Muscle layer of duodenum (tissue), 2 donors: ENCODE data around the gene GSTA5.

Experiments used
- H3K27ac ChIP-seq: one replicate; pipeline ENCODE4 v1.7.0; 2013; ENCODE audit warnings: mild to moderate bottlenecking, low read length
- H3K27me3 ChIP-seq: one replicate; pipeline ENCODE4 v1.7.0; 2013; ENCODE audit warnings: low read depth, mild to moderate bottlenecking, control low read depth, low read length
- H3K36me3 ChIP-seq, 2 donors: one replicate each; pipeline ENCODE4 v1.7.0; 2013; ENCODE audit warnings: low read length in 2 of 2, control low read depth in 1 of 2, mild to moderate bottlenecking in 1 of 2; ENCODE audit not compliant: insufficient read depth in 2 of 2, control insufficient read depth in 1 of 2
- H3K4me1 ChIP-seq, 2 donors: one replicate each; pipeline ENCODE4 v1.7.0; 2013; ENCODE audit warnings: low read length in 2 of 2, mild to moderate bottlenecking in 2 of 2, control low read depth in 1 of 2, moderate library complexity in 1 of 2; ENCODE audit not compliant: insufficient read depth in 2 of 2, control insufficient read depth in 1 of 2
- H3K4me3 ChIP-seq, 2 donors: one replicate each; pipeline ENCODE4 v1.7.0; 2013; ENCODE audit warnings: low read length in 2 of 2, low read depth in 1 of 2, mild to moderate bottlenecking in 1 of 2
- H3K9me3 ChIP-seq, 2 donors: one replicate each; pipeline ENCODE4 v1.7.0; 2013; ENCODE audit warnings: low read length in 2 of 2, control low read depth in 1 of 2, mild to moderate bottlenecking in 1 of 2; ENCODE audit not compliant: control insufficient read depth in 1 of 2
- donor health status: healthy.

Gene GSTA5

GRCh38 chr6:52840763-52841585 is at the start of gene GSTA5:
GSTA5 (minus strand) TSS chr6:52840813.
- Histone ChIP-seq H3K4me1 (peaks cover 0 to 3% of the 10 kb centered on the region in 2 donors), H3K4me3 (no peak within 1 kb of the TSS), H3K27ac (no peak within 1 kb of the TSS), H3K36me3 (no peaks in the 10 kb centered on the region), H3K27me3 (no peaks in the 10 kb centered on the region), H3K9me3 (no peaks in the 10 kb centered on the region)

GRCh38 chr6:52890018-52890417 is 49.4 kb upstream of the GSTA5 start:
- no peaks in the 10 kb centered on the region for H3K36me3 ChIP-seq
- H3K27ac ChIP-seq = no peak overlapping the region
- H3K27me3 ChIP-seq = no peaks in the 10 kb centered on the region
- H3K4me1 ChIP-seq = no peaks in the 10 kb centered on the region
- H3K4me3 ChIP-seq = no peak overlapping the region
- no peaks in the 10 kb centered on the region for H3K9me3 ChIP-seq

GRCh38 chr6:52887910-52888524 is 47.4 kb upstream of the GSTA5 start:
- Histone ChIP-seq H3K4me1 (no peaks in the 10 kb centered on the region), H3K9me3 (no peaks in the 10 kb centered on the region), H3K4me3 (no peak overlapping the region), H3K27ac (no peak overlapping the region), H3K27me3 (no peaks in the 10 kb centered on the region), H3K36me3 (no peaks in the 10 kb centered on the region)

GRCh38 chr6:52881996-52882841 is 41.6 kb upstream of the GSTA5 start:
- peak overlapping the region; percentile 60 to 75 for H3K4me3 ChIP-seq
- H3K4me1 ChIP-seq = no peaks in the 10 kb centered on the region
- no peaks in the 10 kb centered on the region for H3K9me3 ChIP-seq
- no peaks in the 10 kb centered on the region for H3K36me3 ChIP-seq
- H3K27me3 ChIP-seq = no peaks in the 10 kb centered on the region
- H3K27ac ChIP-seq = peak overlapping the region; percentile 64

- H3K36me3 ChIP-seq = no peaks in the 10 kb centered on the region
- H3K27me3 ChIP-seq = no peaks in the 10 kb centered on the region
- peak overlapping the region; percentile 60 to 75 for H3K4me3 ChIP-seq
- no peaks in the 10 kb centered on the region for H3K9me3 ChIP-seq
- H3K27ac ChIP-seq = no peak overlapping the region
- H3K4me1 ChIP-seq = no peaks in the 10 kb centered on the region
Observed at GRCh38 chr6:52881662-52881995, 41.0 kb upstream of the GSTA5 start.

- Histone ChIP-seq H3K36me3 (no peaks in the 10 kb centered on the region), H3K27me3 (no peaks in the 10 kb centered on the region), H3K27ac (no peak overlapping the region), H3K9me3 (no peaks in the 10 kb centered on the region), H3K4me3 (no peak overlapping the region), H3K4me1 (no peaks in the 10 kb centered on the region)
Observed at GRCh38 chr6:52877786-52878185, 37.2 kb upstream of the GSTA5 start.

- Histone ChIP-seq H3K4me1 (no peaks in the 10 kb centered on the region), H3K9me3 (no peaks in the 10 kb centered on the region), H3K4me3 (no peak overlapping the region), H3K36me3 (no peaks in the 10 kb centered on the region), H3K27ac (no peak overlapping the region), H3K27me3 (no peaks in the 10 kb centered on the region)
Observed at GRCh38 chr6:52877168-52877567, 36.6 kb upstream of the GSTA5 start.

GRCh38 chr6:52876056-52876787 is 35.6 kb upstream of the GSTA5 start:
- Histone ChIP-seq H3K9me3 (no peaks in the 10 kb centered on the region), H3K4me3 (no peak overlapping the region), H3K36me3 (no peaks in the 10 kb centered on the region), H3K27ac (no peak overlapping the region), H3K4me1 (no peaks in the 10 kb centered on the region), H3K27me3 (no peaks in the 10 kb centered on the region)

- H3K4me3 ChIP-seq = no peak overlapping the region
- no peaks in the 10 kb centered on the region for H3K4me1 ChIP-seq
- H3K36me3 ChIP-seq = no peaks in the 10 kb centered on the region
- no peaks in the 10 kb centered on the region for H3K9me3 ChIP-seq
- no peaks in the 10 kb centered on the region for H3K27me3 ChIP-seq
- H3K27ac ChIP-seq = no peak overlapping the region
Observed at GRCh38 chr6:52872031-52872430, 31.4 kb upstream of the GSTA5 start.

GRCh38 chr6:52871621-52872020 is 31.0 kb upstream of the GSTA5 start:
- H3K27me3 ChIP-seq = no peaks in the 10 kb centered on the region
- no peaks in the 10 kb centered on the region for H3K4me1 ChIP-seq
- no peaks in the 10 kb centered on the region for H3K36me3 ChIP-seq
- no peaks in the 10 kb centered on the region for H3K9me3 ChIP-seq
- no peak overlapping the region for H3K4me3 ChIP-seq
- no peak overlapping the region for H3K27ac ChIP-seq
